C4-2B (cell line): ENCODE data around the gene HOXA7.

Experiments used
- CTCF ChIP-seq: fragments of 450-650 bp; conservative IDR thresholded peaks from 2 replicates; pipeline ENCODE4 v1.5.1; 2017; ENCODE audit warnings: mild to moderate bottlenecking
- ZFX ChIP-seq: fragments of 450-650 bp; IDR thresholded peaks from 2 replicates; pipeline ENCODE4 v1.6.1; 2017

GRCh38 chr7:27186668-27187474 is 30.4 kb upstream of the HOXA7 start:
- TF ChIP-seq CTCF (no peak), ZFX (no peak)
